GM19395 (cell line): ENCODE data around the gene COL23A1.

ENCODE experiments used
- ATAC-seq: cut with Tn5 transposase; IDR thresholded peaks from one replicate; pipeline ENCODE4 v1.9.1; 2021; ENCODE audit warnings: mild to moderate bottlenecking, moderate library complexity; ENCODE audit not compliant: unreplicated experiment

COL23A1 gene

GRCh38 chr5:178560911-178561310 lies 29.3 kb downstream of the COL23A1 start:
- ATAC-seq = no peak

- ATAC-seq = no peak
These were observed 32.8 kb downstream of the COL23A1 start for GRCh38 chr5:178557416-178557815.

GRCh38 chr5:178555771-178556211 lies 34.4 kb downstream of the COL23A1 start:
- ATAC-seq = no peak

DNA sequence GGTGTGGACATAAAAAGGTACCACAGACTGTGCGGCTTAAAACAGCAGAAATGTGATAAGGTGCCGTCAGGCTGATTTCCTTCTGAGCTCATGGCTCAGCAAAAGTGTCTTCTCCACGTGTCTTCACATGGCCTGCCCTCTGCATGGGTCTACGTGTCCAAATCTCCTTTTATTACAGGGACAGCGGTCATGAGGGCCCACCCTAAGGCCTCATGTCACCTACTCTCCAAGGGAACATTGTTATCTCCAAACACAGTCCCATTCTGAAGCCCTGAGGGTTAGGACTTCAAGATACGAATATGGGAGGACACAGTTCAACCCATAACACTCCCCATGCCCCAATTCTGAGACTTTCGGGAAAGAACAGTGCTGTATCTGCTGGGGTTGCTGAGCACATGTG lies 35.2 kb downstream of the COL23A1 start:
- ATAC-seq = no peak

DNA sequence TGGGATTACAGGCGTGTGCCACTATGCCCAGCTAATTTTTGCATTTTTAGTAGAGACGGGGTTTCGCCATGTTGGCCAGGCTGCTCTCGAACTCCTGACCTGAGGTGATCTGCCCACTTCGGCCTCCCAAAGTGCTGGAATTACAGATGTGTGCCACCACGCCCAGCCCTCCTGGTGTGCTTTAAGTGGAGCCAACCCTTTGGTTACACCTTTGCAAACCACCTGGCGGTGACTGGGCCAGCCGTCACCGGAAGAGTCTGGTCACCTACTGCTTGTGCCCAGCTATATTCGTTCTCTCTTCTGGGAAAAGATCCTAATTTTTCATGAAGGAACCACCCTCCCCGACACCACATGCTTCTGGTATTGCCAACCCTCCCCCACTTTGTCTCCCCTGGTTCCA lies 35.9 kb downstream of the COL23A1 start:
- ATAC-seq = no peak

DNA sequence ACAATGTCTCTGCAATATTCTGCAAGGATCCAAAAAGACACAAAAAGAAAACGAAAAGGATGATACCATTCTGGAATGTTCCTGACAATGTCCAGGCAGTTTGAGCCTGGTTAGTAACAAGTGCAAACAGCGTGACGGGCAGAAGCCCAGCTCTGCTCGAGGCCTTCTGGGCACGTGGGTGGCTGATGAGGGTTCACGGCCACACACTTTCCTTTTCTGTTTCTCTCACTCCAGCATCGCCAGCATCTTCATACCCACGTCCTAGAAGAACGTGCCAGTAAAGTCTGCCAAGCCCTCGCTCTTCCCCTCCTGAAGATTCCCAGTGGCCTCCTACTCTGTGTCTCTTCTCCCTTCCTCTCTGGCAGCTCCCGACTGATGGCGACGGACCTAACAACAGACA lies 36.7 kb downstream of the COL23A1 start:
- ATAC-seq = no peak

DNA sequence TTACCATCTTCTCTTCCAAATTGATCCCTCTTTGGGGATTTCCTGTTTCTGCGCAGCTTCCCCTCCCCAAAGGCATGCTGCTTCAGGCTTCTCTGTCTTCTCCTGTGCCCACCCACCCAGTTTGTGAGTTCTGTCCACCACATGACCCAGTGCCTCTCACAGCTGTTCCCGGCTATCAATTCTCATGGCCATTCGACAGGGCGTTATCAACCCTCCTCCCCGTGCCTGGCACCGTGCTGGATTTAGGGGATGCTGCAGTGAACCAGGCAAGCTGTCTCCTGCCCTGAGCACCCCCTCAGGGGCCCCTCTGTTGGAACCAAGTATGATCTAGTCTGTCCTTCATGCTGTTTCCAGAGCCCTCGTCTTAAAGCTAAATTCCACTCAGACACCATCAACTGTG lies 38.7 kb downstream of the COL23A1 start:
- no peak for ATAC-seq

DNA sequence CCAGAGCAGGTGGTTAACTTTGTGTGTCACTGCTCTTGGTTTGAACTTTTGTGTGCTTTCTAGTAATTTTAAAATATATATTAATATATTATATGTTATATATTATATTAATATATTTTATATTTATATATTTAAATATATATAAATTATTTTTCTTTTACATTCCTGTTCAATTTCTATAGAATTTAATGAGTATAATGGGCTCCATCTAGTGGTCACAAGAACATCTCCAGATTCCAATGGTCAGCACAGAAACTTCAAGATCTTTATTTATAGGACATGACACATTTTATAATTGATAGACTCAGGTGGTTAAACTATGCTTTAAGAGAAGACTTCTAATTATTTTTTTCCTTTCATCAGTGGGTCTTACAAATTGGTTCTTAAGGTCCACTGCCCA lies 39.1 kb downstream of the COL23A1 start:
- no peak for ATAC-seq

DNA sequence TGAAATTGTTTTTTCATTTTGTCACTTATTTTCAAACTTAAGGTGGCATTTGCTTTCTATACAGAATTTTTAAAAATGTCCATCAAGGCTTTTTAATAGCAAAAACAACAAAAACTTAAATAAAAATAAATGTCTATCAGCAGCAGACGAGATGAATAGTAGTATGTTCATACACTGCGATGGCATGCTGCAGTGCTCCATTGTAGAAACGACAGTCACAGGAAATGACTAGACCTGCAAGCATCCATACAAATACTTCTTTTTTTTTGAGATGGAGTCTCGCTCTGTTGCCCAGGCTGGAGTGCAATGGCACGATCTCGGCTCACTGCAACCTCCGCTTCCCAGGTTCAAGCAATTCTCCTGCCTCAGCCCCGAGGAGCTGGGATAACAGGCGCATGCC lies 41.4 kb downstream of the COL23A1 start:
- ATAC-seq = no peak

- no peak for ATAC-seq
These were observed 42.3 kb downstream of the COL23A1 start for GRCh38 chr5:178547753-178548415.

DNA sequence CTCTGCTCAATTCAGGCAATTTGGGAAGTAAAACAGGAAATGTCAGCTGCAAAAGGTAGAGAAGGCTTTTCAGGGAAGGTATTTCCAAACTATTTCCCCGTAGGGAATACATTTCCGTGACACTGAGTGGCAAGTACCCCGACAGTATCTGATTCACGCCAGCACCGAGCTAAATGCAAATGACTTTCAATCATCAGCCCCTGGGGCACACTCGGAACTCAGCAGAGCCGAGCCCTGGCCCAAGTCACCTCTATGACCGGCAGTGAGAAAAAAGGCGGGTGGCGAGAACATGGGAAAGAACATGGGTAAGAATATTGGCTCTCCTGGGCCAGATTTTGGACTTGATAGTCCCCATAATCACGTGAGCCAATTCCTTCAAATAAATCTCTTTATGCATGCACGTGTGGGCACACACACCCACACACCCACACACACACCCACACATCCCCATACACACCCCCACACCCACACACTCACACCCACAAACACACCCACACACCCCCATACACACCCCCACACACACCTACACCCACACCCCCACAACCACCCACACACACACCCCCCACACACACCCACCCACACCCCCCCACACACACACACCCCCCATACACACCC lies 43.0 kb downstream of the COL23A1 start:
- ATAC-seq = no peak

- ATAC-seq = no peak
These were observed 43.5 kb downstream of the COL23A1 start for GRCh38 chr5:178546675-178547033.

DNA sequence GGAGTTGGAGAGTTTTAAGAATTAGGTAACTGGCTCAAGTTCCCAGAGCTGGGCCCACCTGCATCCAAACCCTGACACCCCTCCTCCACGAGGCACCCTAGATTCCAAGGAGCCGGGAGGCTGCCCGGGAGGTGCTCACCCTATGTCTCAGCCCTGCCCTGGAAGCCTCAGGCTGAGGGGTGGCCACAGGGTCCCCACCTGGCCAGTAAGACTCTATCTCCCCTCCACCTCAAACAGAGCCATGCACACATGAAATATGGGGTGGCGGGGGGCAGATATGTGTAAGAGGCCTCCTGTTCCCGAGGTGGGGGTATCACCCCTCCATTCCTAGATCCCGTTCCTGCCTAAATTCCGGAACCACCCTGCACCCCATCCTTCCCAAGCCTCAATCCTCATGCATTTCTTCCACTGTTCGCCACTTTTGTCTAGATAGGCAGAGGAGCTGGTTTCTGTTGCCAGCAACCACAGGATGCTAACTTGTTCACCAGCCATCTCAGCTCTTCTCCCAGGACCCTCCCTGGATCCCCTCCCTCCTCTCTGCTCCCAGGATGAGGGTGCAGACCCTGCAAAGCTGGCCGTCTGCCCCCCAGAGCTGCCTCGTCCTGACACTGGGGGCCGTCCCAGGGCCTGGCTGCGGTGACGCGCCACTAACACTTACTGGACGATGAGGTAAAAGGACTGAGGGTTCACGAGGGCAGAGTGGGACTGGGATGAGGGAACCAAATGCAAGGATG lies 44.1 kb downstream of the COL23A1 start:
- ATAC-seq = no peak

DNA sequence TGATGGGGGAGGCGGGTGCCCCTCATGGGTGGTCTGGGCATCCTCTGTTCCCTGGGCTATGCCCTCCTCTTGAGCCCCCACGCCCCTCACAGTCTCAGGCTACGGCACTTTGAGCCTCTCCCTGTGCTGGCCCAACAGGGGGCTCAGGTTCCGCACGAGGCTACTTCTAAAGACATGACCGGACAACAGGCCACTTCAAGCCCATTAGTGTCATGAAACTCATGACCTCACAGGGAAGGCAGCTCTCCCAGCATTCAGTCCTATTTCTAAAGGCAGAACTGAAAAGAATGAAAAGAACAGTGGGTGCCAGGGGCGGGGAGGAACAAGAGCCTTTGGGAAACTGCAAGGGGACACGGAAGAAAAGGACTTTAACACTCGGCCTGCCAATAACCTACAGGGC lies 45.0 kb downstream of the COL23A1 start:
- ATAC-seq = no peak

GRCh38 chr5:178544166-178544834 lies 45.9 kb downstream of the COL23A1 start:
- ATAC-seq = no peak

DNA sequence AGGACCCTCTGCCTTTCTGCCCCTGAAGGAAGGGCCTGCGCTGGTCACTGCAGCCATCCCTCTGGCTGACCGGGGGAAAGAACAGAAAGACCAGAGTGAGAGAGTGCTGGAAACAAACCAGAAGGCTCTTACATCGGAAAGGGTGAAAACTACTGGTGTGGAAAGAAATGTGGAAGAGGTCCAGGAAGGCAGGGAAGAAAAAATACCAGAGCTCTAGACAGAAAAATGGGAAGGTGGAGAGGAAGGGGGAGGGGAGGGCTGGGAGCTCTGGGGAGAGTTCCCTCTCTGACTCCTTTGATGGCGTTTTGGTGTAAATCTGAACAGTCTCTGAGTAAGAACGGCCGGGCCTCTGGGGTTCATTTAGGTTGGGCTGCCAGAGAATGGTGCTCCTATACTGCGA lies 47.7 kb downstream of the COL23A1 start:
- no peak for ATAC-seq

- no peak for ATAC-seq
These were observed 49.7 kb downstream of the COL23A1 start for GRCh38 chr5:178540526-178540925.

DNA sequence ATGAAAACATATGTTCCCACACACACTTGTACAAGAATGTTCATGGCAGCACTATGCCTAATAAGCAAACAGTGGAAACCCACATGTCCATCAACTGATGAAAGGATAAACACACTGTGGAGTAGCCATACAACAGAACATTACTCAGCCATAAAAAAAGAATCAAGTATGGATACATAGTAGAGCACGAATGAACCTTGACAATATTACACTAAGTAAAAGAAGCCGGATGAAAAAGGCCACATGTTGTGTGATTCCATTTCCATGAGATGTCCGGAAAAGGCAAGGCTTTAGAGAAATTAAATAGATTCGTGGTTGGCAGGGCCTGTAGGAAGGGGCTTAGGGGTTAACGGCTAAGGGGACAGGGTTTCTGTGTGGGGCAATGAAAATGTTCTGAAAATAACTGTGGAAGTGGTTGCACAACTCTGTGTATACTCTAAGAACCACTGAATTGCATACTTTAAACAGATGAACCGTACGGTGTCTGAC lies 51.4 kb downstream of the COL23A1 start:
- no peak for ATAC-seq

DNA sequence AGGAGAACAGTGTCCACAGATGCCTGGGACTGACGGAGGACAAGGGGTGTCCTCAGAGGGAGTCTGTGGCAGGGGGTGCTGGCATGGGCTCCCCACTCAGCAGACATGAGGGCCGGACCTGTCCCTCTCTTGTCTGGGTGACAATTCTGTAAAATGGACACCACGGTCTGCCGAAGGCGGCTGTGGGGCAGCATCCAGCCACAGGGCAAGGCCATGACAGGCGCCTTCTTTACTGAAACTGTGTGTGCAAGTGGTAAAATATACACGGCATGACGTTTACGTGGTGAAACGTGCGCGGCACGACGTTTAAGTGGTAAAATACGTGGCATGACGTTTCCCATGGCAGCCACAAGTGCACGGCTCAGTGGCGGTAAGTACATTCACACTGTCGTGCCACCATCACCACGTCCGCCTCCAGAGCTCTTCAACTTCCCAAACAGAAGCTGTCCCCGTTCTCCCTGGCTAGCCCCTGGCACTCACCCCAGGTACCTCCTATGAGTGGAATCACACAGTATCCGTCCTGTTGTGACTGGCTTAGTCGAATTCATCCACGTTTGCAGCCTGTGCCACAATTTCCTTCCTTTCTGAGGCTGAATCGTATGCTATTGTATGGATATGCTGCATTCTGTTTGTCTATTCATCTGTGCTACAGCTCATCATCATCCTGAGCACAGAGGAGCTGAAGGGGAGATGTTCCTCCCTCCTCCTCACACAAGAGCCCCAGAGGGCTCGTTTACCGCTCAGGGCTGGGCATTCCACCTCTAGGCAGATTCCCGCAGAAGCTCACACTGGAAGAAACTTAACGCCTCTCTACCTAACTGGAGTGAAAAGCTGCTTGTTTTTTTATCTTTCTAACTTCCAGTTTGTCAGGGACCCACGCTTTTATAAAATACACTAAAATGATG lies 52.5 kb downstream of the COL23A1 start:
- ATAC-seq = no peak
